ENCODE data around the gene NHSL1.

NHSL1 gene

GRCh38 chr6:138482816-138483215, 16.5 kb downstream of the NHSL1 start:
- Histone ChIP-seq H3K27ac (ENCODE audit: low read depth, low read length) (no peak overlapping the region), H3K4me1 (ENCODE audit: control insufficient read depth, low read length) (no peaks in the 10 kb centered on the region), H4K20me1 (ENCODE audit: control insufficient read depth, insufficient read depth, low read depth, low read length) (no peaks in the 10 kb centered on the region), H3K4me3 (ENCODE audit: low read length) (no peak overlapping the region), H3K27me3 (ENCODE audit: control insufficient read depth, low read length) (0 out of 2 replicates have a peak, but pooled peaks cover 8% of the 10 kb centered on the region), H3K36me3 (ENCODE audit: control insufficient read depth, low read length) (no peaks in the 10 kb centered on the region), H3K9me3 (ENCODE audit: control insufficient read depth, insufficient read depth, low read length) (no peaks in the 10 kb centered on the region), H3K4me2 (ENCODE audit: low read length) (no peak overlapping the region), H3K79me2 (ENCODE audit: control insufficient read depth, low read length) (no peaks in the 10 kb centered on the region), H3K9me2 (replicated peaks; ENCODE audit: control insufficient read depth, low read length) (no peaks in the 10 kb centered on the region), H3F3A (ENCODE audit: control insufficient read depth, insufficient read depth) (no peaks in the 10 kb centered on the region)
- TF ChIP-seq CTCF (IDR thresholded peaks at IDR 0.05; ENCODE audit: low read depth, low read length, poor library complexity, severe bottlenecking) (no peak), EZH2phosphoT487 (IDR thresholded peaks at IDR 0.05; ENCODE audit: borderline replicate concordance, low read length) (no peak)

GRCh38 chr6:138480279-138480949, 18.9 kb downstream of the NHSL1 start:
- Histone ChIP-seq H3K9me2 (replicated peaks; ENCODE audit: control insufficient read depth, low read length) (no peaks in the 10 kb centered on the region), H3K36me3 (ENCODE audit: control insufficient read depth, low read length) (no peaks in the 10 kb centered on the region)
- TF ChIP-seq EZH2phosphoT487 (IDR thresholded peaks at IDR 0.05; ENCODE audit: borderline replicate concordance, low read length) (no peak), CTCF (IDR thresholded peaks at IDR 0.05; ENCODE audit: low read depth, low read length, poor library complexity, severe bottlenecking) (no peak)

GRCh38 chr6:138477913-138478539, 21.3 kb downstream of the NHSL1 start:
- H3K4me2 ChIP-seq (ENCODE audit: low read length): no peak overlapping the region
- no peak overlapping the region for H3K27ac ChIP-seq (ENCODE audit: low read depth, low read length)
- no peaks in the 10 kb centered on the region for H3K36me3 ChIP-seq (ENCODE audit: control insufficient read depth, low read length)
- no peak overlapping the region for H3K4me3 ChIP-seq (ENCODE audit: low read length)
- TF ChIP-seq CTCF (IDR thresholded peaks at IDR 0.05; ENCODE audit: low read depth, low read length, poor library complexity, severe bottlenecking) (no peak), EZH2phosphoT487 (IDR thresholded peaks at IDR 0.05; ENCODE audit: borderline replicate concordance, low read length) (no peak)
- H3K9me2 ChIP-seq (replicated peaks; ENCODE audit: control insufficient read depth, low read length): no peaks in the 10 kb centered on the region
- H3K4me1 ChIP-seq (ENCODE audit: control insufficient read depth, low read length): no peaks in the 10 kb centered on the region
- no peaks in the 10 kb centered on the region for H4K20me1 ChIP-seq (ENCODE audit: control insufficient read depth, insufficient read depth, low read depth, low read length)
- H3K9me3 ChIP-seq (ENCODE audit: control insufficient read depth, insufficient read depth, low read length): no peaks in the 10 kb centered on the region
- H3K27me3 ChIP-seq (ENCODE audit: control insufficient read depth, low read length): no peaks in the 10 kb centered on the region
- H3K79me2 ChIP-seq (ENCODE audit: control insufficient read depth, low read length): no peaks in the 10 kb centered on the region
- H3F3A ChIP-seq (ENCODE audit: control insufficient read depth, insufficient read depth): no peaks in the 10 kb centered on the region

More at GRCh38 chr6:138480279-138480949, 18.9 kb downstream of the NHSL1 start:
- H3K27me3 ChIP-seq (ENCODE audit: control insufficient read depth, low read length): 0 out of 2 replicates have a peak, but pooled peaks cover 6% of the 10 kb centered on the region
- no peaks in the 10 kb centered on the region for H3K79me2 ChIP-seq (ENCODE audit: control insufficient read depth, low read length)
- H3K9me3 ChIP-seq (ENCODE audit: control insufficient read depth, insufficient read depth, low read length): no peaks in the 10 kb centered on the region
- H4K20me1 ChIP-seq (ENCODE audit: control insufficient read depth, insufficient read depth, low read depth, low read length): no peaks in the 10 kb centered on the region
- H3K4me3 ChIP-seq (ENCODE audit: low read length): no peak overlapping the region
- H3K4me2 ChIP-seq (ENCODE audit: low read length): no peak overlapping the region
- H3K27ac ChIP-seq (ENCODE audit: low read depth, low read length): no peak overlapping the region
- no peaks in the 10 kb centered on the region for H3K4me1 ChIP-seq (ENCODE audit: control insufficient read depth, low read length)
- H3F3A ChIP-seq (ENCODE audit: control insufficient read depth, insufficient read depth): no peaks in the 10 kb centered on the region
